GM12878 (cell line): ENCODE results near the gene HTRA2. TPM values are rescaled to one million over a fixed set of nuclear protein-coding genes. Genes with fewer than 3 reads are reported as not detected.

ENCODE experiments used
- BACH1 ChIP-seq: fragments of 450-650 bp; IDR thresholded peaks from 2 replicates; pipeline ENCODE4 v1.6.1; 2017; ENCODE audit warnings: mild to moderate bottlenecking, borderline replicate concordance
- CREB1 ChIP-seq: IDR thresholded peaks from 2 replicates; pipeline ENCODE4 v1.6.1; 2012; ENCODE audit warnings: low read depth, mild to moderate bottlenecking, inconsistent platforms
- EP300 ChIP-seq, 2 experiments: fragments of 150-350 bp in 1 of 2; IDR thresholded peaks; 2 replicates each; pipeline ENCODE4 v1.6.1; 2011 to 2012; ENCODE audit warnings: low read depth in 2 of 2, low read length in 2 of 2, borderline replicate concordance in 1 of 2, improper control_type of control experiment in 1 of 2, inconsistent platforms in 1 of 2; ENCODE audit not compliant: control insufficient read depth in 1 of 2
- ESRRA ChIP-seq: IDR thresholded peaks from 2 replicates; pipeline ENCODE4 v1.6.1; 2012; ENCODE audit warnings: mild to moderate bottlenecking, low read length, improper control_type of control experiment
- ETV6 ChIP-seq, 2 experiments: fragments of 450-650 bp in 1 of 2; IDR thresholded peaks in 1 of 2; conservative IDR thresholded peaks in 1 of 2; 2 replicates each; pipeline ENCODE4 v1.6.1; 2014; ENCODE audit warnings: antibody characterized with exemption in 1 of 2, borderline replicate concordance in 1 of 2, low read depth in 1 of 2, mild to moderate bottlenecking in 1 of 2, moderate library complexity in 1 of 2
- FOXM1 ChIP-seq: IDR thresholded peaks from 2 replicates; pipeline ENCODE4 v1.6.1; 2012; ENCODE audit warnings: low read depth, mild to moderate bottlenecking, inconsistent platforms, low read length, moderate library complexity
- IKZF1 ChIP-seq: fragments of 450-650 bp; conservative IDR thresholded peaks from 2 replicates; pipeline ENCODE4 v1.6.1; 2017; ENCODE audit warnings: antibody characterized with exemption, mild to moderate bottlenecking
- IRF3 ChIP-seq: fragments of 450-650 bp; IDR thresholded peaks from 2 replicates; pipeline ENCODE4 v1.6.1; 2014; ENCODE audit warnings: mild to moderate bottlenecking
- MEF2A ChIP-seq: IDR thresholded peaks from 2 replicates; pipeline ENCODE4 v1.6.1; 2011; ENCODE audit warnings: low read depth, mild to moderate bottlenecking, low read length, moderate library complexity; ENCODE audit not compliant: insufficient read depth
- MLLT1 ChIP-seq: fragments of 450-650 bp; IDR thresholded peaks from 2 replicates; pipeline ENCODE4 v1.6.1; 2016; ENCODE audit warnings: mild to moderate bottlenecking
- MTA2 ChIP-seq: fragments of 450-650 bp; IDR thresholded peaks from 2 replicates; pipeline ENCODE4 v1.6.1; 2016; ENCODE audit warnings: low read depth, mild to moderate bottlenecking, moderate library complexity
- PAX5 ChIP-seq: IDR thresholded peaks from 2 replicates; pipeline ENCODE4 v1.6.1; 2011; ENCODE audit warnings: low read depth, low read length, borderline replicate concordance
- SKIL ChIP-seq: fragments of 450-650 bp; IDR thresholded peaks from 2 replicates; pipeline ENCODE4 v1.6.1; 2017; ENCODE audit warnings: mild to moderate bottlenecking, low read depth, inconsistent platforms; ENCODE audit not compliant: poor library complexity, severe bottlenecking
- TARDBP ChIP-seq: IDR thresholded peaks from 2 replicates; pipeline ENCODE4 v1.6.1; 2016; ENCODE audit warnings: borderline replicate concordance
- ZBED1 ChIP-seq: IDR thresholded peaks from 2 replicates; pipeline ENCODE4 v1.6.1; 2016; ENCODE audit warnings: borderline replicate concordance
- polyA plus RNA-seq, 11 experiments: library from polyadenylated mRNA; depleted of rRNA in 4 of 11; unstranded in 6 of 11; stranded (reverse) in 5 of 11; fragments of >200 nt; fragmentation: Nextera tagmentation in 4 of 11; fragmentation: Illumina TruSeq in 1 of 11; extraction: Ambion mirVana in 4 of 11; extraction: Trizol in 1 of 11; gene quantifications; 1 replicate in 1 of 11; 2 replicates in 10 of 11; pipeline versions ENCODE4 v1.2.1 to v1.2.3, GENCODE V29; 2011 to 2016; ENCODE audit warnings: inconsistent platforms in 2 of 11, missing spikeins in 2 of 11, low read depth in 1 of 11
- total RNA-seq, 4 experiments: library from RNA; depleted of rRNA in 3 of 4; stranded (reverse); fragments of >200 nt in 3 of 4; fragmentation: Illumina TruSeq in 1 of 4; extraction: Trizol in 1 of 4; gene quantifications; 2 replicates each; pipeline versions ENCODE4 v1.2.1 to v1.2.3, GENCODE V29; 2013 to 2021

HTRA2 gene
- total and polyA plus RNA-seq, 10 of the 15 experiments (the other 5 are each of a cell fraction or from before 2014, with no cell fraction given) = 42.3 to 73.9 (median 54.6) TPM

- TF ChIP-seq EP300 (IDR thresholded peaks at IDR 0.05; ENCODE audit: borderline replicate concordance in 1 of 2, control insufficient read depth in 1 of 2, low read depth in 2 of 2, low read length in 2 of 2) = peak in 1 of 2 experiments; percentile 35; a peak in 1 of 4 replicates
- TF ChIP-seq BACH1 = no peak
- TF ChIP-seq IKZF1 = peak; percentile 88
- peak; percentile 35; the same call in 1 of the 2 replicates for TF ChIP-seq MTA2
- TF ChIP-seq MEF2A = 0 out of 2 replicates have a peak, but pooled peaks have one; percentile 42
- peak; percentile 30; the same call in 1 of the 2 replicates for TF ChIP-seq CREB1
- no peak for TF ChIP-seq ESRRA
- TF ChIP-seq FOXM1 = 0 out of 2 replicates have a peak, but pooled peaks have one; percentile 60
- TF ChIP-seq TARDBP = no peak
- no peak for TF ChIP-seq IRF3
- peak; percentile 41; the same call in 1 of the 2 replicates for TF ChIP-seq ZBED1
- TF ChIP-seq MLLT1 = 0 out of 2 replicates have a peak, but pooled peaks have one; percentile 46
- TF ChIP-seq SKIL = peak; percentile 20
- TF ChIP-seq PAX5 = peak; percentile 10; the same call in 1 of the 2 replicates
- peak in 1 of 2 experiments; percentile 74; a peak in 2 of 4 replicates for TF ChIP-seq ETV6 (conservative IDR thresholded peaks at IDR 0.05 in 1 of 2, IDR thresholded peaks at IDR 0.05 in 1 of 2; ENCODE audit: borderline replicate concordance in 1 of 2, low read depth in 1 of 2)
Observed at GRCh38 chr2:74538881-74539339, 9.2 kb downstream of the HTRA2 start (continued).
